GM19397 (cell line): ENCODE data around the gene ZDHHC18.

Experiments used
- ATAC-seq: cut with Tn5 transposase; IDR thresholded peaks from one replicate; pipeline ENCODE4 v1.9.1; 2021; ENCODE audit warnings: mild to moderate bottlenecking, moderate library complexity; ENCODE audit not compliant: unreplicated experiment

ZDHHC18 gene

DNA sequence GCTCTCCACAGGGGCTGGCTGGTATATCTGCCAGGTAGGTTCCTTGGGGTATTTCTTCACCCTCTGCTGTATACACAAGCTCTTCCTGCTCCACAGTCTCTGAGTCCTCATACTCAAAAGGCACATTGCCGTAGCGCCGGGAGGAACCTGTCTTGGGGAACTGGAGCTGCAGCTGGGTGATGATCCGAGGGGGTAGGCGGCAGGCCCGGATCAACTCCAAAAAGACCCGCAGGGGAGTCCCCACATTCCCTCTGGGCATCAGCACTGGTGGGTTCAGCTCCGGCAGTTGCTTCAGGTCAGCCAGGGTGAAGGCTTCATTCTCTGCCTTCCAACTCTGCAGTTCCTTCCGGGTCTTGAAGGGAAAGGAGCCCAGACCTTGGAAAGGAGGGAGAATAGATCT lies 70.9 kb downstream of the ZDHHC18 start:
- ATAC-seq, result no peak

DNA sequence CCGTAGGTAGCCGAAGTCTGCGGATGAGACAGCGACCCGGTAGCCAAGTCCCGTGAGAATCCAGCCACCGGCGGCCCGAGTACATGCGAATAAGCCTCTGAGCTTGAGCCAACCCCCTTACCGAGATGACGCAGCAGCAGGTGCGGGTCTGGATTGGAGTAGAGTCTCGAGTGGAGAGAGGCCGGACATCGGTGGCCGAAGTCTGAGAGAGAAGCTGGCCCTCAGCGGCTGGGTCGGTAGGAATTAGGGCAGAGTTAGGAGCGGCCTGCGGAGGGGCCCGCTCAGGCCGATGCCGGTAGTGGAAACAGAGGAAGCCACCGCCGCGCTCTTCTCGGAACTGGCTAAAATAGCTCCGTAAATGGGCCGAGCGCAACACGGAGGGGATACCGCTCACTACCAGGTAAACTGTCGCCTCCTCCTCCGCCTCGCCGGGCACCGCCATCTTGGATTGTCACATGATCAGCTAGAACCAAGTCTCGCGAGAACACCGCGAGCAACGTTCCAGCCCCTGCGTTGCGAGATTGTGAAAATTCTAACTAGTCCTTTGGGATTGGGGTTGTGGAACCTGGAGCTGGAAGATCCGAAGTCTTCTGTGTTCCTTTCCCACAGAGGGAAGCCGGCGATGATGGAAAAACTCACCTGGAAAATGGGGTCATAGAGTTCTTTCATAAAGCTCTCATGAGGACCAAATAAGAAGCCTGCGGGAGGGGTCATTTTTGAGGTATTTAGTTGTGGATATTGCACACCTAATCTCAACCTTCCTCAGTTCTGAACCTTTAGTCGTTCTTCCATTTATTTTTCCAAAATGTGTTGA lies 73.7 kb downstream of the ZDHHC18 start, which contains the start of gene GPATCH3:
TSS of gene GPATCH3 (minus strand) at position 467 of the 814 bp plus-strand sequence. CDS start at position 442, 25 bp downstream.
- peak; percentile 67 for ATAC-seq

DNA sequence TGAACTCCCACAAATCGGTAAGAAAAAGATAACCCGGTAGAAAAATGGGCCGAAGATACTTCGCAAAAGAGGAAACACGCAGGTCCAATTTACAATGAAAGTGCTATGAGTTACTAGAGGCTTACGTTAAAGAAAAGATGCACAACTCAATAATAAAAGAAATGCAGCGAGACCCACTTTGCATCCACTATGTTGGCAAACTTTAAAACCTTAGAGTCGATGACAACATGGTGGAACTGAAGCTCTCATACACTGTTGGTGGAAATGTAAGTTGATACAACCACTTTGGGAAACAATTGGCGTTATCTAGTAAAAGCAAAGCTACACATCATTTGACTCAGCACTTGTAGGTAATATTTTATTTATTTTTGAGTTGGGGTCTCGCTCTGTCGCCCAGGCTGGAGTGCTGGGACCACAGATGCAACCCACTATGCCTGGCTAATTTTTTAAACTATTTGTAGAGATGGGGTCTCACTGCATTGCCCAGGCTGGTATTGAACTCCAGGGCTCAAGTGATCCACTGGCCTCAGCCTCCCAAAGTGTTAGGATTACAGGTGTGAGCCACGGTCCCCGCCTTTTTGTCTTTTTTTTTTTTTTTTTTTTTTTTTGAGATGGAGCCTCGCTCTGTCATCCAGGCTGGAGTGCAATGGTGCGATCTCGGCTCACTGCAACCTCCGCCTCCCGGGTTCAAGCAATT lies 74.5 kb downstream of the ZDHHC18 start:
- ATAC-seq, result no peak
